Inferior parietal cortex (tissue), 1 donor: ENCODE data around the gene ZG16B.

ENCODE experiments used
- DNase-seq: peaks from one replicate; pipeline ENCODE4 v3.0.0-alpha.2; 2016; ENCODE audit errors: extremely low spot score

The ZG16B gene

GRCh38 chr16:2825049-2825742, 4.9 kb upstream of the ZG16B start:
- DNase-seq, result no peak

- DNase-seq, result no peak
These were observed 4.2 kb upstream of the ZG16B start for GRCh38 chr16:2825906-2826305.

- DNase-seq, result no peak
These were observed 3.3 kb upstream of the ZG16B start for GRCh38 chr16:2826591-2827373.

- no peak for DNase-seq
These were observed 2.7 kb upstream of the ZG16B start for GRCh38 chr16:2827374-2827791.

GRCh38 chr16:2827831-2828520, 2.1 kb upstream of the ZG16B start:
- DNase-seq, result no peak

- DNase-seq, result no peak
These were observed 1.6 kb upstream of the ZG16B start for GRCh38 chr16:2828521-2828840.

GRCh38 chr16:2828876-2829430, 1.1 kb upstream of the ZG16B start:
- no peak for DNase-seq

GRCh38 chr16:2830355-2830695, 222 bp downstream of the ZG16B start:
- DNase-seq, result no peak

- DNase-seq, result no peak
These were observed 1.1 kb downstream of the ZG16B start for GRCh38 chr16:2831203-2831602.

- DNase-seq, result no peak
These were observed 3.7 kb downstream of the ZG16B start for GRCh38 chr16:2833776-2834175.

- DNase-seq, result no peak
These were observed 4.9 kb downstream of the ZG16B start for GRCh38 chr16:2834968-2835367.

- DNase-seq, result peak; percentile 35
These were observed 5.8 kb downstream of the ZG16B start for GRCh38 chr16:2835638-2836493.

GRCh38 chr16:2836646-2837508, 6.8 kb downstream of the ZG16B start:
- DNase-seq, result no peak

- peak; percentile 56 for DNase-seq
These were observed 8.8 kb downstream of the ZG16B start for GRCh38 chr16:2838928-2839327.

- DNase-seq, result no peak
These were observed 9.7 kb downstream of the ZG16B start for GRCh38 chr16:2839650-2840450.

GRCh38 chr16:2840914-2841313, 10.8 kb downstream of the ZG16B start:
- no peak for DNase-seq

GRCh38 chr16:2841606-2842339, 11.7 kb downstream of the ZG16B start:
- no peak for DNase-seq

GRCh38 chr16:2842340-2843000, 12.4 kb downstream of the ZG16B start:
- peak; percentile 34 for DNase-seq

GRCh38 chr16:2843526-2843925, 13.4 kb downstream of the ZG16B start:
- DNase-seq, result no peak
